HK-2 (cell line): ENCODE data around the gene TULP4.
"Not testable (repeated sequence)": the region's sequence is repeated elsewhere in the genome, so short reads cannot be mapped to it uniquely, and the experiment has no call there.

ENCODE experiments used
- DNase-seq: peaks from one replicate; pipeline ENCODE4 v3.0.0-alpha.2; 2018; ENCODE audit not compliant: unreplicated experiment

TULP4 gene

GRCh38 chr6:158295976-158296853 lies 16.1 kb upstream of the TULP4 start:
- DNase-seq, result not testable (repeated sequence)

- not testable (repeated sequence) for DNase-seq
These were observed 15.4 kb upstream of the TULP4 start for GRCh38 chr6:158296854-158297324.

GRCh38 chr6:158297657-158298056 lies 14.6 kb upstream of the TULP4 start:
- not testable (repeated sequence) for DNase-seq

- DNase-seq, result not testable (repeated sequence)
These were observed 11.7 kb upstream of the TULP4 start for GRCh38 chr6:158300306-158301143.

- not testable (repeated sequence) for DNase-seq
These were observed 10.7 kb upstream of the TULP4 start for GRCh38 chr6:158301561-158301960.

- not testable (repeated sequence) for DNase-seq
These were observed 10.0 kb upstream of the TULP4 start for GRCh38 chr6:158302195-158302796.

- DNase-seq, result no peak
These were observed 9.0 kb upstream of the TULP4 start for GRCh38 chr6:158303210-158303731.

- DNase-seq, result no peak
These were observed 8.0 kb upstream of the TULP4 start for GRCh38 chr6:158304254-158304653.

GRCh38 chr6:158309814-158310213 lies 2.5 kb upstream of the TULP4 start:
- DNase-seq, result no peak

- DNase-seq, result no peak
These were observed 1.1 kb upstream of the TULP4 start for GRCh38 chr6:158311193-158311592.

GRCh38 chr6:158311626-158312025 lies 639 bp upstream of the TULP4 start:
- DNase-seq, result no peak

- DNase-seq, result no peak
These were observed 570 bp downstream of the TULP4 start for GRCh38 chr6:158312672-158313397.

GRCh38 chr6:158313989-158314388 lies 1.7 kb downstream of the TULP4 start:
- DNase-seq, result no peak

- no peak for DNase-seq
These were observed 2.5 kb downstream of the TULP4 start for GRCh38 chr6:158314737-158315136.

GRCh38 chr6:158316022-158316421 lies 3.8 kb downstream of the TULP4 start:
- DNase-seq, result no peak

GRCh38 chr6:158321960-158322359 lies 9.7 kb downstream of the TULP4 start:
- no peak for DNase-seq

- DNase-seq, result no peak
These were observed 10.1 kb downstream of the TULP4 start for GRCh38 chr6:158322400-158322723.

GRCh38 chr6:158322724-158323560 lies 10.7 kb downstream of the TULP4 start:
- DNase-seq, result no peak

- no peak for DNase-seq
These were observed 11.3 kb downstream of the TULP4 start for GRCh38 chr6:158323561-158323958.

- DNase-seq, result no peak
These were observed 11.9 kb downstream of the TULP4 start for GRCh38 chr6:158324136-158324535.
